Stimulated activated CD4-positive, alpha-beta T cell treated with anti-CD3 and anti-CD28 coated beads, Interleukin-12 subunit alpha, Interleukin-12 subunit beta, amount 100 ng/mL, for 48 hours (primary cell): ENCODE measurements around the gene ELMO3.

Experiments
- DNase-seq, 3 donors: peaks; one replicate each; pipeline ENCODE4 v3.0.0-alpha.2; 2020; ENCODE audit warnings: low read depth in 2 of 3, low spot score in 1 of 3

The ELMO3 gene

GRCh38 chr16:67196881-67197280 is 2.0 kb upstream of the ELMO3 start:
- DNase-seq, result no peak

GRCh38 chr16:67197704-67198103 is 1.2 kb upstream of the ELMO3 start:
- no peak for DNase-seq

GRCh38 chr16:67198238-67198734 is 645 bp upstream of the ELMO3 start:
- DNase-seq, result no peak

GRCh38 chr16:67199808-67200198 is 872 bp downstream of the ELMO3 start:
- DNase-seq, result no peak

- DNase-seq, result no peak
These were observed 1.6 kb downstream of the ELMO3 start for GRCh38 chr16:67200491-67200890.

- no peak for DNase-seq
These were observed 2.7 kb downstream of the ELMO3 start for GRCh38 chr16:67201411-67202345.

GRCh38 chr16:67202426-67202825 is 3.5 kb downstream of the ELMO3 start:
- no peak for DNase-seq

- DNase-seq, result no peak
These were observed 4.1 kb downstream of the ELMO3 start for GRCh38 chr16:67202956-67203493.

- no peak for DNase-seq
These were observed 5.1 kb downstream of the ELMO3 start for GRCh38 chr16:67204076-67204475.

GRCh38 chr16:67206129-67206837 is 7.4 kb downstream of the ELMO3 start:
- DNase-seq, result no peak

GRCh38 chr16:67206838-67207248 is 7.9 kb downstream of the ELMO3 start:
- DNase-seq, result no peak

- DNase-seq, result no peak
These were observed 8.5 kb downstream of the ELMO3 start for GRCh38 chr16:67207249-67208091.

- no peak for DNase-seq
These were observed 9.4 kb downstream of the ELMO3 start for GRCh38 chr16:67208154-67208896.

- no peak for DNase-seq
These were observed 10.6 kb downstream of the ELMO3 start for GRCh38 chr16:67209565-67209964.

GRCh38 chr16:67210069-67210937 is 11.4 kb downstream of the ELMO3 start:
- no peak for DNase-seq

GRCh38 chr16:67211674-67212073 is 12.7 kb downstream of the ELMO3 start:
- no peak for DNase-seq

GRCh38 chr16:67212766-67213165 is 13.8 kb downstream of the ELMO3 start:
- no peak for DNase-seq

- DNase-seq, result no peak
These were observed 14.5 kb downstream of the ELMO3 start for GRCh38 chr16:67213197-67214019.
